HG03469 (cell line): ENCODE data around the gene CDK8.

Experiments
- ATAC-seq: cut with Tn5 transposase; IDR thresholded peaks from one replicate; pipeline ENCODE4 v1.9.1; 2021; ENCODE audit warnings: mild to moderate bottlenecking, moderate library complexity, moderate number of reproducible peaks; ENCODE audit not compliant: unreplicated experiment

Gene CDK8

GRCh38 chr13:26253787-26254582 is at the start of gene CDK8:
Gene CDK8 (plus strand): TSS chr13:26254129. CDS start chr13:26254642, 513 bp downstream.
- ATAC-seq: peak; percentile 70

GRCh38 chr13:26208287-26208686 is 45.6 kb upstream of the CDK8 start:
- ATAC-seq: no peak

GRCh38 chr13:26213345-26213744 is 40.6 kb upstream of the CDK8 start:
- ATAC-seq: no peak

- ATAC-seq: no peak
Observed at GRCh38 chr13:26213982-26214381, 39.9 kb upstream of the CDK8 start.

GRCh38 chr13:26216042-26216441 is 37.9 kb upstream of the CDK8 start:
- no peak for ATAC-seq

GRCh38 chr13:26219726-26220125 is 34.2 kb upstream of the CDK8 start:
- no peak for ATAC-seq

- ATAC-seq: no peak
Observed at GRCh38 chr13:26220575-26220974, 33.4 kb upstream of the CDK8 start.

- ATAC-seq: peak; percentile 6
Observed at GRCh38 chr13:26221399-26221720, 32.6 kb upstream of the CDK8 start.

- ATAC-seq: peak; percentile 94
Observed at GRCh38 chr13:26221721-26222519, 32.0 kb upstream of the CDK8 start, which contains the start of gene RNF6. Gene RNF6 (minus strand): TSS chr13:26222314. CDS start chr13:26219649, 2,665 bp downstream.

- peak; percentile 27 for ATAC-seq
Observed at GRCh38 chr13:26222520-26223046, 31.3 kb upstream of the CDK8 start.

GRCh38 chr13:26225896-26226617 is 27.9 kb upstream of the CDK8 start:
- no peak for ATAC-seq

- no peak for ATAC-seq
Observed at GRCh38 chr13:26227166-26227971, 26.6 kb upstream of the CDK8 start.

GRCh38 chr13:26228096-26228495 is 25.8 kb upstream of the CDK8 start:
- ATAC-seq: no peak

- no peak for ATAC-seq
Observed at GRCh38 chr13:26229080-26229615, 24.8 kb upstream of the CDK8 start.

- ATAC-seq: no peak
Observed at GRCh38 chr13:26230703-26231102, 23.2 kb upstream of the CDK8 start.

- no peak for ATAC-seq
Observed at GRCh38 chr13:26236296-26236695, 17.6 kb upstream of the CDK8 start.

GRCh38 chr13:26246154-26246553 is 7.8 kb upstream of the CDK8 start:
- ATAC-seq: no peak

- no peak for ATAC-seq
Observed at GRCh38 chr13:26247011-26247410, 6.9 kb upstream of the CDK8 start.

GRCh38 chr13:26247608-26248007 is 6.3 kb upstream of the CDK8 start:
- no peak for ATAC-seq

GRCh38 chr13:26249551-26249950 is 4.4 kb upstream of the CDK8 start:
- ATAC-seq: no peak
